Measurements from ENCODE around the gene GPR12. TPM values are rescaled to one million over a fixed set of nuclear protein-coding genes. Genes with fewer than 3 reads are reported as not detected.
"Not testable (repeated sequence)": the region's sequence is repeated elsewhere in the genome, so short reads cannot be mapped to it uniquely, and the experiment has no call there.

The GPR12 gene
- total RNA-seq, 1 experiment from 2014 or later = not detected

DNA sequence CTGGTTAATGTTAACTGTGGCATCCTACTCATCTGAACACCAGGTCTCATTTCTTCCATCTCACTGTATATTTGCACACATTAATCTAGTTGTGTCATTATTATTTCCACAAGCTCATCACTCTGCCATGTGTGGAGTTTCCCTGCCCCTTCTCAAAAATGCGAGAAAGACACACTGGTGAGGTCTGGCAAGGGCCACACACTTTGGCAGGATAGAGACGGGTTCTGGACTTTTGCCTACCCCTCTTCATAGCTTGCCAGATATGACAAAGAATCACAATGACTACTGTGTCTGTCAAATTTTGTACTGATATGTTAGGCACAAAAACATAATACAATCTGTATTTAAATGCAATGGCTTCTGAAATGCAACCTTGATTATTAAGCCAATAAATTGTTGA lies 12.9 kb downstream of the GPR12 start:
- DNase-seq (ENCODE audit: low spot score) = no peak

DNA sequence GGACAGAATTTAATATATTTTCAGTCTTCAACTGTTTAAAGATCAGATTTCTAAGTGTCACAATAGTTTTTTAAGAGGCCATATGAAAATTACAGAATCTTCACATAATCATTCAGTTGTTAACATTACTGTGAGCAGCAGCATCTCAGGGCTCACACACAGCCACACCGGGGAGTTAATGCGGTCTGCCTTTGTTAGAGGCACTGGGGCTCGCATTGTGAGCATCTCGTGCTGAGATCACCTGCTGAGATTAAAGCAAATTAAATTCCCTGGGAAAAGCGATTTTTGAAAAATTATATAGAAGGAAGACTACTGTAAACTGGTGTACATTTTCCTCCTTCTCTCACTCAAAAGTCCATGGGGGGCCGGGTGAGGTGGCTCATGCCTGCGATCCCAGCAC lies 16.6 kb downstream of the GPR12 start:
- no peak for DNase-seq (ENCODE audit: low spot score)

DNA sequence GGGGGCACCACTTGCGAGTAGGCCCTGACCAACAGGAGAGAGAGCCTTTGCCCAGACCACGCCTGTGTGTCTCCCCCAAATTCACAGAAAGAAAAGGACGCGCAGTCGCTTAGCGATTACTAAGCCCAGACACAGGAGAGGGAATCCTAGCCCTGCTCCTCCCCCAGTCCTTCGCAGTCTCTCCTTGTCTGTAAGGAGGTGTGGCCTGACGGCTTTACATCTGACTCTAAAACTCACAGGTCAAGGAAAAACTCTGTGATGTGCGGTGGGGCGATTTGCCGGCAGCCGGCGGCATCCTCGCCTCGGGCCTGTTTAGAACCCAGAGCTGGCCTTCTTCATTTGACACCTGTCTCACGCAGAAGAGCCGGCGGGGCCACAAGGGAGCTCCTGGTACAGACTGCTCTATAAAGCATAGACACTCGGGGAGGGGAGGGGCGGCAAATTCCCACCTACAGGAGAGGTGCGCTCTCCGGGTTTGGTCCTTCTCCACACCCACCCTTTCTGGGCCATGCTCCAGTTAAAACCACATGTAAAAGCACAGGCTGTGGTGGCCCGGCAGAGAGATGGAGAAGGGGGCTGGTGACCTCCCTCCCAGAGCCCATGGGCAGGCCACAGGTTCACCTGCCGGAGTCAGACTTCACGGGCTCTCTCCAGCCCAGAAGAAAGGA lies 17.8 kb downstream of the GPR12 start:
- DNase-seq (ENCODE audit: low spot score) = no peak

DNA sequence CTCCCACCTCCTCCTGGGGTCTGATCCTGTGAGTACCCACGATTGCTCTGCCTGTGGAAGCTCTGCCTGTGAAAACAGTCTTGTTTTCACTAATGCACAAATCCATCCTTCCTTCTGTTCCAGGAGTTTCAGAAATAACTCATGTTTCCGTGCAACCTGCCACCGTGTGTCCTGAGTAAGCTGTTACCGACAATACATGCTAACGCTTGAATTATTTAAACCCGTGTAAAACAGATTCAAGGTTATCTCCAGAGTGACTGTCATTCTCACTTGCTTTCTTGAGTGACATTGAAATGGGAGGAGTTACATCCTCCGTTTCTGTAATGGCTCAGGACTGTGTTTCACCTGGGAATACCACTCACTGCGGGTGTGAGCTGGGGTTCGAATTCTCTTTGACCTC lies 24.9 kb downstream of the GPR12 start:
- no peak for DNase-seq (ENCODE audit: low spot score)

DNA sequence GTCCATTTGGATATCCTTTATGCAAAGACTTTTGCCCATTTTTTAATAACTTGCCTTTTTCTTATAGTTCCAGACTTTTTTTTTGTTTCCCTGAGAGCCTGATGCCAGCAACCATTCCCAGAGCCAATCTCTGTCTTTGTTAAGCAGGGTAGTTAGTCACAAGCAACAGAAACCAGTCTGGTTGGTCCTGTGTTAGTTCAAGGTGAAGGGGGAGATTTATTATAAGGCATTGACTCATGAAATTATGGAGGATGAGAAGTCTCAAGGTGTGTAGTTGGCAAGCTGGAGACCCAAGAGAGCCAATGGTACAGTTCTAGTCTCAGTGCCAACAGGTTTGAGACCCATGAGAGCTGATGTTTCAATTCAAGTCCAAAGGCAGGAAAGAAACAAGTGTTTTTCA lies 33.0 kb downstream of the GPR12 start:
- DNase-seq (ENCODE audit: low spot score) = no peak

DNA sequence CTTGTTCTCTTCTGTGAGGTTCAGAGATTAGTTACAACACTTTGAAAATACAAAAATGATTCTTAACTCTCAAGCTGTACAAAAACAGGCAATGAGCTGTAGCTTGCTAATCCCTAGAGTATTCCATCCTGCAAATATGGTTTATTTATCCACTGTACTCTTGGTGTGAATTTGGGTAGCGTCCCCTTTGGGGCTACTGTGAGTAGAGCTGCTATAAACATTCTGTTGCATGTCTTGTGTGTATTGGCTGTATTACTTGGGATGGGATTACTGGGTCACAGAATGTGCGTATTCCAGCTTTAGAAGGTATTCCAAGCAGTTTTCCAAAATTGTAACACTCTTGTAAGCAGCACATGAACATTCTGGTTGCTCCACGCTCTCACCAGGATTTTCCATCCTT lies 33.5 kb downstream of the GPR12 start:
- no peak for DNase-seq (ENCODE audit: low spot score)

DNA sequence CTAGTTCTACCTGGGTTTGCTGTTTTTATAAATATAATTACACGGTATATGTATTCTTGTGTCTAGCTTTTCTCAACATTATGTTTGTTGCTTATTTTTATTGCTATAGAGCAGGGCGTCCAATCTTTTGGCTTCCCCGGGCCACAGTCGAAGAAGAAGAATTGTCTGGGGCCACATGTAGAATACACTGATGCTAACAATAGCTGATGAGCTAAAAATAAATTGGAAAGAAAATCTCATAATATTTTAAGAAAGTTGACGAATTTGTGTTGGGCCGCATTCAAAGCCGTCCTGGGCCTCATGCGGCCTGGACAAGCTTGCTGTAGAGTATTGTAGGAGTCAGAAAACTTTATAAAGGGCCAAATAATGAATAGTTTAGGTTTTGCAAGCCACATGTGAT lies 33.9 kb downstream of the GPR12 start:
- DNase-seq (ENCODE audit: low spot score) = no peak

DNA sequence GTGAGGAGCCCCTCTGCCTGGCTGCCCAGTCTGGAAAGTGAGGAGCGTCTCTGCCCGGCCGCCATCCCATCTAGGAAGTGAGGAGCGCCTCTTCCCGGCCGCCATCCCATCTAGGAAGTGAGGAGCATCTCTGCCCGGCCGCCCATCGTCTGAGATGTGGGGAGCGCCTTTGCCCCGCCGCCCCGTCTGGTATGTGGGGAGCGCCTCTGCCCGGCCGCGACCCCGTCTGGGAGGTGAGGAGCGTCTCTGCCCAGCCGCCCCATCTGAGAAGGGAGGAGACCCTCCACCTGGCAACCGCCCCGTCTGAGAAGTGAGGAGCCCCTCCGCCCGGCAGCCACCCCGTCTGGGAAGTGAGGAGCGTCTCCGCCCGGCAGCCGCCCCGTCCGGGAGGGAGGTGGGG lies 37.0 kb downstream of the GPR12 start:
- DNase-seq (ENCODE audit: low spot score) = not testable (repeated sequence)

DNA sequence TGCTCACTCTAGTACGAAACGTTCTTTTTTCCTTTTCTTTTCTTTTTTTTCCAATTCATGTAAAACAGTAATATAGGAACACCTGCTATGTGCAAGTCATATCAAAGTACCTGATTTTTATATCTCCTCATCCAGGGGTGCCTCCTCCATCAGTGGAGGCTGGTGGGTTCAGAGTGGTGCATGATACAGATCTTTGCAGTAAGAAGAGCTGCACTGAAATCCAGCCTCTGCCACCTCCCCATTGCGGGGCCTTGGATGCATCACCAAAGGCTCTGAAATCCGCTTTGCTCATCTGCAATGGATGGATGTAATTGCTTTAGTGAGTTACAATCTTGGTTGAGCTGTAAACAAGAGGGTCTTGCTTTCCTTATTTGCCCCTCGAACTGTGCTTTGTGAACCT lies 38.3 kb downstream of the GPR12 start:
- DNase-seq (ENCODE audit: low spot score) = no peak

DNA sequence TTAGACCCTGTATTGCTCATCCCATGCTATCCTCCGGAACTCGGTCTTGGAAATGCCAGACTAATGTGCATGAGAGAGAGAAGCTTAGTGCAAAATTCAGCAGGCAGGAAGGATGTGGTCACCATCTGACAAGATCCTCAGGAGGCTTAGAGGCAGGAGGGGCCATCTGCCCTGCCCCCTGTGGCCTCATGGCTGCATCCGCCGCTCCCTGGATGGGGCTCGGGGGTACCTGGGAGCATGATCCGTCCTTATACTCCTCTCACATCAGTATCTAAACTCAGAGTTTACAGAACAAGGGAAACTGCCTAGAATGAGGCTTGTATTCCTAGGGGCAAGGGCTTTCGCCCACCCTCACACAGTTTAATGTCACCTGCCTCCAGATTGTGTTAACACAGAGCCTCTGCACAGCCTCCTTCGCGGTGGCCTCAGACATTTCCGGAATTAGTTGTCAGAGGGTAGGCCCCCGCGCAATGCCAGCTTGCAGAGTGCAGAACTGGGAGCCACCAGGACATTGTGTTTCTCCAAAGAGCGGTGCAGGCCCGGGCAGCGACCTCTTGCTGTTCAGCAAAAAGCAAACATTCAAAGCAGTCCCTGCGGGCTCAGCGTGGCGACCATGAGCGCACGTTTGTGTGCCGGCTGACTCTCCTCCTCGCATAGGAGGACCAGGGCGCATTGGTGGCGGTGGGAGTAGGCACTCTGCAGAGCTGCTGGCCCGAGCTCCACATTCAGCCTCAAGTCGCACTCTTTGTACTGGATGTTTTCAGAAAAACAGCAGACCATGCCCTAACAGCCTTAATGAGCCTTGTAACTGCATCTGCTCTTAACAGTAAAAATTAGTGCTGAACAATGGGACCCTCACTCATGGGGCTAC lies 39.1 kb downstream of the GPR12 start:
- DNase-seq (ENCODE audit: low spot score) = no peak

DNA sequence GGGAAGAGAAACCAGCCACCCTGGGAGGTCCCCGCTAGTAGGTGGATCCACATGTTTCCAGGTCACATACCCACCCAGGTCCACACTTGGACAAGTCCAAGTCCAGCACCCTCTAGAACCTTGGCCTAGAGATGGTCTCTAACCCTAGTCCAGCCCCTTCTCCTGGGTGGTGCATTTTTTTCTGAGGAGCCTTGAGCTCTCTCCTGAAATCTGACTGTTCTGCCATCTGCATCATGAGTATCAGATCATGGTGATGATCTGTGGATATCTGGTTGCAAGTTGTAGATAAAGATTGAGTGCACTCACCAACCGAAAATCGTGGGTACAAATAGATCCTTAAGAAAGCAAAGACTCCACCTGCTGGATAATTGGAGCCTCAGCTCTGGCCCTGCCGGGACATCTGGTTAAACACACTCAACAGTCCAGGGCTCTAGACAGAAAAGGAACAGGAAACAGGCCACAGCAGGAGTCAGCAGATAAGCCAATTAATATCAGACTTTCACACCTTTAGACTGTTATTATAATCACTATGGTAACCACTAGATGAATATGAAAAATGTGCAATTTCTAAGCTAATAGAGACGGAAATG lies 41.1 kb downstream of the GPR12 start:
- peak; percentile 2 for DNase-seq (ENCODE audit: low spot score)

DNA sequence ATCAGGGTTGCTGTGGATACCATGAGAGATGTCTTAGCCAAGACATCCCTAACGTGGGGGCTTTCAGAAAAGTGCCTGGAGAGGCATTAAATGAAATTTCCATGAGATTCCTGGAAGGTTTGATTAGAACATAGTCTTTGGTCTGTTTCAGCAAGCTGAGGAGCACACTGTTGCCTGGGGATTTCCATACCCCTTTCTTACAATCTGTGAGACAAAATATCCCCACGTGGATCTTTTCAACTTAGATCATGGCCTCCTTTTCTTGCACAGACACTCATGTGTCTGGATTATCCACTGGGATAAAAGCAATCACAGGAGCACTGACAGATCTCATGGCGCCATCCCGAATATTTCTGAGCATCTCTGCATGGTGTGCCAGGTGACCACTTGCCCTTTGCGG lies 41.7 kb downstream of the GPR12 start:
- no peak for DNase-seq (ENCODE audit: low spot score)

DNA sequence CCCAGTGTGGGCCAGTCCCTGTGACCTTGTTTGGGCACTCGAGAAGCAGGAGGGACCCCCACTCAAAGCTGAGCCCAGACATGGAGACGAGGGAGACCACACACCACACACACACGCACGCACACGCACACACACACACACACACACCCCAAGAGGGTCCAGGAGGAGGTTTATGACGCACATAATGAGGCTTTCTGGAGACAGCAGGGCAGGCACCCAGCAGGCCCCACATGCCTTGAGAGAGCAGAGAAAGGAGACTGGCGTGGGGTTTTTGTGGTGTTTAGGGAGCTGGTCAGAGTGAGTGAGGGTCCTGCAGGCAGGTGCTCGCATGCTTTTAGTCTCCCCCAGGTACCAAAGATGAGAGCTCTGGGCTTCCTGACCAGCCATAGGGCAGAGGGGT lies 42.4 kb downstream of the GPR12 start:
- no peak for DNase-seq (ENCODE audit: low spot score)

DNA sequence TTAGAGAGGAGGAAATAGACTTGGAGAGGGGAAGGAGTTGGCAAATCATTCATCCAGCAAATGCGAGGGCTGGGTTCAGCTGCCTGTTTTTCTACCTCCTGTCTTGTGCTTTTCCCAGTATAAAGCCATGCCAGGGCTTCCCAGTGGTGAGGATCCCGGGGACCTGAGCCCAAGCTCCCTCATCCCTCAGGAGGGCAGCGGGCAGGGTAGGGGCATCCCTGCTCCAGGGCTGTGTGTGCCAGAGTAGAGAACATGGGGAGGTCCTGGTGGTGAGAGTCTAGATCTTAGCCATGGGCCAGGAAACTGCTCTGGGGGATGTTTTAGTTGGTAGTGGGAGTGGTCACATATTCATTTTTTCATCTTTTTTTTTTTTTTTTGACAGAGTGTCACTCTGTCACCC lies 43.6 kb downstream of the GPR12 start:
- DNase-seq (ENCODE audit: low spot score) = no peak

DNA sequence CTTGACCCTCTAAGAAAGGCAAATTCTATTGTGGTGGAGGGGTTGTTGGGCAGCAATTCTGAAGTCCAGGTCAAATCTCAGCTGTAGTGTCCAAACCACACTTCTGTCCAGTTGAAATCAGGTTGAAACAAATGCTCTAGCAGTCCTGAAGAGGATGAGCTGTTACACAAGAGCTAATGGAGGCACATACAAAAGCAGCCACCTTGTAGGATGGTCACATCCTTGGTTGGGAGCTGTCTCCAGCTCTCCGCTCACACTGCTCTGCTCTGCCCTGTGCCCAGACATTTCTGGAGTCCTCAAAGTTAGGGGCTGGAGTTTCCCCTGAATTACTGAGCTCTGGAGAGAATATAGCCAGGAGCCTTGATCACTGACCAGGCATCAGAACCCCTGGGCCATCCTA lies 47.2 kb downstream of the GPR12 start:
- DNase-seq (ENCODE audit: low spot score) = no peak

DNA sequence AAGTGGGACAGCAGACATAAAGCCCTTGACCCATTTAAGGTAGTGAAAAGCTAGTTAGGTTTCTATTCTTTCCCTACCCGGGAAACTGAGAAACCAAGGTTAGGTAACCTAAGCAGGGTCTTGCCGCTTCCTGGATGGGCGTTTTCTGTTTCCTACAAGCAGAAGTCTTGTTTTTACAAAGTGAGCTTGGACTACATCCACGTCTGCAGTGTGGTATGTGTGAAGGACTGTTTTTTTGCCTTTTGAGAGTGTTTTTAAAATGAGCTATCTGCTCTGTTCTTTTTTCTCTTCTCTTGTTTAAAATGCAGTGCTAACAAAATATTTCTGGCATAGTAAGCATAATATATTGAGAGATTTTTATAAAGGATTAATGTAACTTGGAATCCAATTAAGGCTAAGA lies 49.4 kb downstream of the GPR12 start:
- DNase-seq (ENCODE audit: low spot score) = no peak

DNA sequence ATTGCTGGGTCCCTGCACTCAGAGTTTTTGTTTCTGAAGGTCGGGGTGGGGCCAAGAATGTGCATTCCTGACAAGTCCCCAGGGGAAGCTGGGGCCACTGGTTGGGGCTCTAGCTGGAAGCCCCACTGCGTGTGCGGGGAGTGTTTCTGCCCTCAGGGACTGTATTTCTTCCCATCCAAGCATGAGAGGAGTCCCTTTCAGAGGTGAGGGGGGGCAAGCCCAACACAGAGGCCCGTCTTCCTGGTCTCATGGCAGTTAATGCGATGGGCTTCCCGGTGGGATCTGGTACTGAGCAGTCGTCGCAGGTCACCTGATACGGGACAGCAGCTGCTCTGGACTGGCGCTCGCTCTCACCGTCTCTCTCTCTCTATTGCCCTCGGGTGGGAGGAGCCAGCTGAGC lies 50.4 kb downstream of the GPR12 start:
- no peak for DNase-seq (ENCODE audit: low spot score)

DNA sequence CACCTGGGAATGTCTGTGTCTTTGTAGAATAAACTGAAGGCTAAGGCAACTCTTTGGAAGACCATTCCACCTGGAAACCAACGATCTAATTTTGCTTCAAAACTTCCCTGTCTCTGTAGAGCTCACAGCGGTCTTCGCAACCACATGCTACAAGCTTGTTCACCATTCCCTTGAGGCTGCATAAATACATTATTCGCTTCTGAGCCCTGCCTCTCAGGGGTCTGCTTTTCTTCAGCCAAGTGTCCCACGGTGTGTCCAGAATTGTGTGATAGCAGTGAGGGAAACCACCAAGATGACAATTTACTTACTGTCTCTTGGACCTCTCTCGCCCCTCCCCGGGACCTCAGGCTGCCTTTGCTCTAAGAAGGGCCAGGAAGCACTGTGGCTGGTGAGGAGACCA lies 51.1 kb downstream of the GPR12 start:
- DNase-seq (ENCODE audit: low spot score) = no peak

DNA sequence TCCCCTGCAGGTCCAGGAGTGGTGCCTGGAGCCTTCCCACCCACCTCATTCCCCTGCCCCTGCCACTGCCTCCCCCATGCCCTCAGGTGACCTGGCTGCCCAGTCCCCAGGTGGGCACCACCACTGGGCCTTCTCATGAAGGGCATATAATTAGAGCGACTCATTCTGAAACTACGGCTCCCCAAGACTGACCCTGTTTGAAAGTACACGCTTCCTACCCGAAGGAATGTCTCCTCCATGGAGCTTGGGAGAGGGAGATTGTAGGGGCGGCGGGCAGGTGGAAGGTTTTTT lies 52.6 kb downstream of the GPR12 start:
- DNase-seq (ENCODE audit: low spot score) = no peak

DNA sequence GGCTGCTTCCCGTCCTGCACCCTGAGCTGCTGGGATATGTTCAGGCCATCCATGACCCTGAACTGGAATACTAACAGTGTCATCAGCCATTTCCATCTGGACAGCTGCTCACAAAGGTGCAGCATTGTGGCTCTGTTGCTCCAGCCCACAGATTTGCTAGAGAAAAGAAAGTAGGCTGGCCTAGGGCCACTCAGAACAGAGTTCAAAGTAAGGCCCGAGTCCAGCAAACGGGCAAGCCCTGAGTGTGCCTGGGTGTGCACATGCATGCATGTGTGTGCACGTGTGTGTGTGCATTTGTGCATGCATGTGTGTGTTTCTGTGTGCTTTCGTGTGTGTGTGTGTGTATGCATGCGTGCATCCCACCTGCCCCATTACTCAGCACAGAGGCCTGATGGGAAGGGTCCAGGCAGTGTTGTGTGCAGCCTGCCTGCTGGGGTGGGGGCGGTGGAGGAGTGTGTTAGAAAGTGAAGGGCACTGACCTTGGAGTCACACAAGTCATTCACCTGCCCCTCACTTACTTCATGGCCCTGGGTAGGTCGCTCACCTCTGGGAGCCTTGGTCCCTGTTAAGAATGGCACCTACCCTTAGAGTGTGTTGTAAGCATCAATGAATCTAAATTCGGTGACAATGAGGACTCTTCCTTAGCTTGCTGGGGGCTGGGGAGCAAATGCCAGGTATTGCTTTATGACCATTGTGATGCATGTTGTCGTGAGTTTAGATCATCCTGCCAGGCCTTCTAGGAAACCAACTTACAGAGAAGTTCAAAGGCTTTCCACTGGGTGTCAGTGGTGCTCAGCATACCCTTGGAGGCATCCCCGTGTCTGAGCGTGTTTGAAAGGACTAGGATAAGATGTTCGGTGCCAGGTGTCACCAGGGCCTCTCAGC lies 53.2 kb downstream of the GPR12 start:
- peak; percentile 47 for DNase-seq (ENCODE audit: low spot score)

DNA sequence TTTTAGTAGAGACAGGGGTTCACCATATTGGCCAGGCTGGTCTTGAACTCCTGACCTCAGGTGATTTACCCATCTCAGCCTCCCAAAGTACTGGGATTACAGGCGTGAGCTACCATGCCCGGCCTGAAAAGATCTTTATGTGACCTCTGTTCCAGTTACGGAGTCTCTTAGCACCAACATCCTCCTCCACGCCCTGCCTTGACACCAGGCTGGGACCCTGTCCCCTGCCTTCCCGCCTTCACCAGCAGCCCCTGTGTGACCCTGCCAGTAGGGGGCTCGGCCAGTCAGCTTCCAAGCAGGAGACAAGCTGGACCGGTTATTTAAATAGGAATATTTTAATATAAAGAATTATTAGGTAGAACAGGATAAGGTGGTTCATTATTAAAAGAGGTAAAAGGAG lies 54.2 kb downstream of the GPR12 start:
- no peak for DNase-seq (ENCODE audit: low spot score)

DNA sequence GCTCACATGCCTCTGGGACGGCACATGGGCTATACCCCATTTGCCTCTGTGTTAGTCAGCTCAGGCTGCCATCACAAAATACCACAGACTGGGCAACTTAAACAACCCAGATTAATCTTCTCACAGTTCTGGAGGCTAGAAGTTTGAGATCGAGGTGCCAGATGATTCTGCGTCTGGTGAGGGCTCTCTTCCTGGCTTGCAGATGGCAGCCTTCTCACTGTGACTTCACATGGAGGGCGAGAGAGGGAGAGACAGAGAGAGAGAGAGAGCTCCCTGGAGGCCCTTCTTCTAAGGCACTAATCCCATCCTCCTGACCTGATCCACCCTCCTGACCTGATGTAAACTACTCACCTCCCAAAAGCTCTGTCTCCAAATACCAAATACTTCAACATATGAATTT lies 55.0 kb downstream of the GPR12 start:
- no peak for DNase-seq (ENCODE audit: low spot score)
